ENCODE measurements around the gene GNG11.
"Not testable (repeated sequence)": the region's sequence is repeated elsewhere in the genome, so short reads cannot be mapped to it uniquely, and the experiment has no call there.

Gene GNG11

GRCh38 chr7:93913197-93913596 lies 8.3 kb upstream of the GNG11 start:
- DNase-seq, result no peak

- DNase-seq, result no peak
These were observed 6.9 kb upstream of the GNG11 start for GRCh38 chr7:93914581-93915066.

- not testable (repeated sequence) for DNase-seq
These were observed 6.2 kb upstream of the GNG11 start for GRCh38 chr7:93915206-93915842.

GRCh38 chr7:93915888-93916287 lies 5.6 kb upstream of the GNG11 start:
- DNase-seq, result not testable (repeated sequence)

- not testable (repeated sequence) for DNase-seq
These were observed 5.2 kb upstream of the GNG11 start for GRCh38 chr7:93916315-93916714.

- no peak for DNase-seq
These were observed 896 bp upstream of the GNG11 start for GRCh38 chr7:93920496-93921182.

DNA sequence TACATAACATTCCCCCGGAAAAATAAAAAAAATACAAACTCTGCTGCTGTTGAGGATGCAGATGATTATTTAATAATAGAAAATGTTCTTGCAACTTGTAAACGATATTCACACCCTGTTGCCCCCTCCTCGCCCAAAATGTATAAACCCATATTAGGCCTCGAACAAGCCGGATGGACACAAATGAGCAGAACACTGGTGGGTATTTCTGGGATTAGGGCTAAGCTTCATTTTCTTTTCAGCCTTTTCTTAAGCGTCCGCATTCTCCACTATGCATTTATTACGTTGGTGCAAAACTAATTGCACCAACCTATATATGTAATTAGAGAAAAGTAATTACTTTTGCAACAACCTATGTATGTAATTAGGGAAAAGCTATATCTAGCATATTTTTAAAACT lies 349 bp upstream of the GNG11 start:
- DNase-seq, result no peak

DNA sequence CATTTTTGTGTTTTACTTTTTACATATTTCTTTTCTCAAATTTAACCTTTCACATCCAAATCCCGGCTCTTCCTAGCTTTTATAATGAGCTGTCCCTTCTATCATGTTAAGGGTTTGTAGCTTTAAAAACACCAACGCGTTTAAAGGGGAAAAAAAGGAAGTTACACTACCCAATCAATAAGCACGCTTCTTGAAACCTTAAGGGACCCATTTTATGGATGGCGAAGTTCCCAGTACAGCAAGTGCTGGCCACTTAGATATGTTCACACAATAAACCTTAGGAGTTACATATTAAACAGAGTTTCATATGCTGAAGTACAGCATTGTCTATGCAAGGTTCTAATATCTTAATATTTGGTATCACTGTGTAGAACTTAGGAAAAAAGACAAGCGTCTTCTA lies 1.8 kb downstream of the GNG11 start:
- no peak for DNase-seq

- no peak for DNase-seq
These were observed 2.4 kb downstream of the GNG11 start for GRCh38 chr7:93923942-93924341.

DNA sequence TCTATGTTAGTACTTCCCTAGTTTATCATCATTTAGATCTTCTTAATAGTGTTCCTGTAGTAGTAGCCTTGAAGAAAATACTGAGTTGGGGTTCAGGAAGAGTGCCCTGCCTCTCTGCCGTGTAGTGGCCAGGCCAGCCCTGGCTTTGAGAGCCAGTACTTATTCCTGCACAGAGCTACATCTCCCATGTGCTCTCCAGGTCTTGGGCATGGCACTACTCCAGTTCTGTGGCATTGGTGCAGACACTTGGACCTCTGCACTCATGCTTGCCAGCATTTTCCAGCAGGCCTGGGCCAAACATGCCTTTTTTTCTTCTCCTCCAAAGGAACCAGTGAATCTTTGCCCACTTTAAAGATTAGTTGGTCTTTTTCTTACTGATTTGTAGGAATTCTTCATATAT lies 5.3 kb downstream of the GNG11 start:
- DNase-seq, result no peak

GRCh38 chr7:93927585-93927984 lies 6.0 kb downstream of the GNG11 start:
- no peak for DNase-seq

GRCh38 chr7:93931655-93932054 lies 10.1 kb downstream of the GNG11 start:
- no peak for DNase-seq

DNA sequence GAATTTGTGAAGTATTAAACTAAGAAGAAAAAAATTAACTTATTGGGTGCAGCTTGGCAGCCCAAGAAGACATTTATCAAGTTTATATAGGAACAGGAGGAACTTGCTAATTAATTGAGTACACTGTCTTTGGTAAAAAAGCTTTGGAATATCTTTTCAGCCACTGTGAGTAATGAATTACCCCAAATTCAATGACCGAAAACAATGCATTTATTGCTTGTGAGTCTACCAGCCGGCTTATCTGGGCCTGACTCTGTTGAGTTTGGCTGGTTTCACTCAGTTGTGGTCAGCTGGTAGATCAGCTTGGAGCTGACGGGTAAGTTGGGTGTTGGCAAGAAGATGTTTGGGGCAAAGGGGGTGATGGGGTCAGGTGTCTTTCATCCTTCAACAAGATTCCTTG lies 11.6 kb downstream of the GNG11 start:
- DNase-seq, result no peak

GRCh38 chr7:93935102-93935501 lies 13.6 kb downstream of the GNG11 start:
- no peak for DNase-seq

GRCh38 chr7:93937818-93938217 lies 16.3 kb downstream of the GNG11 start:
- no peak for DNase-seq

DNA sequence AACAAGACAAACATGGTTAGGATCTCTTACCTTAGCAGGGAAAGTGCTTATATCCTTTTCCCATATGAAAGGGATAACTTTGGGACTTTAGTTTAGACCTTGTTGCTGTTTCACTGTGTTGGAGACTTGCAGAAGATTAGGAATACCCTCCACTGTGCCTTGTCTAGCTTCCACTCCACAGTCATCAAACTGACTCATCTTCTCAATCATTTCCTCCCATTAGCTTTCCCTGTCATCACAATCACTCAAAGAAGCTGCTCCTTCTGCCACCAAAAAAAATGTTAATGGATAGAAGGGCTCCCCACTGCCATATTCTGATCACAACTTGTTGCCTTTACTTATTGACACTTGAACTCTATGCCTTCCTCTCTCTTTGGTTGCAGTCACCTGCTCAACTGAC lies 16.8 kb downstream of the GNG11 start:
- DNase-seq, result no peak

GRCh38 chr7:93941945-93942344 lies 20.4 kb downstream of the GNG11 start:
- DNase-seq, result no peak

DNA sequence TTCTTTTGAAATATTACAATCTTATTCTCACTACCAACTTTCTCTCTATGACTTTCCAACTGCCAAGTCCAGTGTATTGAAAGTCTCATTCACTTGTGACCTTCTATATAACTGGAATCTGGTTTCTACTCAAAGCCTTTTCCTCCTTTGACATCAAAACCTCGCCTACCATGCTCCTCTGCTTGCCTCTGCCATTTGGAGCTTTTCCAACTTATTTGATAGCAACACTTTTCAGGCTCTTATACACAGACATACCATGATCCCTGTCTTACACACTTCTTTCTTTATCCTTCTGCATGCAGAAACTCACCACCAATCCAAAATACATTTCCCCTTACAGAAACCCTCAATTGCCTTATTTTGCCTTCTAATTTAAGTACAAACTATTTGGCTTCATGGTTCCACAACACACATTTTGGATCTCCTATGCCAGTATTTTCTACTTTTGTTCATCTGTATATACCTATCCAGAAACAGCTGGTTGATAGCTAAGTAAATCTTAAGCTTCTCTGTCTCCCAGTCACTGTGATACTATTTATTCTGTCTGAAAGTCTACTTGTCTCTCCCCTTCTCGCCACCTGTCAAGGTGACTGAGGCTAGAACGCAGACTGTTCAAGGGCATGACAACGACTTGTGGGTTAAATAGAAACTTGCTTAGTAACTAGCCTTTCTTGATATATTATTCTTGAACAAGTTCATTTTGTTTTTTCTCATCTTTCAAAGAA lies 22.4 kb downstream of the GNG11 start:
- DNase-seq, result no peak

- DNase-seq, result no peak
These were observed 23.1 kb downstream of the GNG11 start for GRCh38 chr7:93944673-93945072.

DNA sequence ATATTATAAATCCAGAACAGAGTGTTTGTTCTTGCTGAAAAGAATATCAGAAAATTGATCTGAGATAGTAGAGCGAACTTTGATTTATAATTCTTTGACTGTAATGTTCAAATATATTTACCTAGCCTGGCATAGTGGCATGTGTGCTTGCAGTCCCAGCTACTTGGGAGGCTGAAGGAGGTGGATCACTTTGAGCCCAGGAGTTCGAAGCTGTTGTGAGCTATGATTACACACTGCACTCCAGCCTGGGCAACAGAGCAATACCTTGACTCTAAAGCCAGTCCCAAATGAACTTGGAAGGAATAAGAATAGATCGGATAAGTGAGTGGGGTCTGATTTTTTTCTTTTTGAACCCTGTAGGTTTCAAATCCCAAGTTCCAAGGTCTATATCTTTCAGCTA lies 23.5 kb downstream of the GNG11 start:
- DNase-seq, result no peak

DNA sequence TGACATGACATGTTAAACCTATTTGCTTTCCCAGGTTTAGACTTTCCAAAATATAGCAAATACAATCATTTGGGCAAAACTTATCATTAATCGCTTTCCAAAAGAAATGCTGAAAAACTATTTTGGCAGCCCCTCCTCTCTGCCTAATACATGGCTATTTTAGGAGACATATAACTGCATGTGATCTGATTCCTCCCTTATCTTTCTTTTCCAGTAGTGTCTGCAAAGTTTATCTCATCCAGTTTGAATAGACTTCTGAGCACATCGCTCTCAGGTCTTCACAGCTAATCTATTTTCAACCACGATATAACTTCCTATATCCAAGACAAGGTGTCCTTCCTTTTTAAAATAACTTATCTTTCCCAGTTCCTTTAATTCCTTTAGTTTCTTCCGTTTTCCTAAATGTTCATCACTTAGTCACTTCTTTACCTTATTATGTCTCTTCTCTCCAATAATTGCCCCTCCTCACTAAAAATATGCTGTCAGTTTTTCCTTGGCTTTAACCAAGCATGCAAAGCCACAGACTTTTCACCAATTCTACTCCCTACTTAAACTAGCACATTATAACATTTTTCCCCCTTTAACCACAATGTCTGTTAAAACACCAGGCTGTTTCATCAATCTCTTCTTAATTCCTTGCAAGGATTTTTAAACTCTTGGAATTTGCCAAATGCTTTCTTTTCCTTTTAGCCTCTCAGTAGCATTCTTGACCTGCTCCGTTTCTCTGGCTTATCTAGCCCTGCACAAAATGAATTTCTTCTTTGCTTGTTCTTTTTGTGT lies 24.4 kb downstream of the GNG11 start:
- DNase-seq, result no peak

DNA sequence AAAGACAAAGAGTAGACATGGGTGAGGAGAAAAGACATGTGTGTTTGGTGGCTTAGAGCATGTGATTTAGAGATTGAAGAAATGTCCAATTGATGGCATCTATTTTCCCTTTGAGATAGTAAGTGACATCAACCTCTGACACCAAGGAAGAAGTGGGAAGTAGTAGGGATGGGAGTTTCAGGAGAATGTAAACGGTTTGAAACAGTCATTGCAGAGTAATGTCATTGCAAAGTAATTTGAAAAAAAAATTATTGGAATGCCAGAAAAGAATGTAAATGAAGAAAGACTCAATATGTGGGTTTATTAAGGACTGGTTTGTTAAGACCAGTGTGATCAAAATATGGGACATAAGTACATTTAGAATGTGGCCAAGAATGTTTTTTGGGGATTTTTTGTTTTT lies 26.6 kb downstream of the GNG11 start:
- no peak for DNase-seq

DNA sequence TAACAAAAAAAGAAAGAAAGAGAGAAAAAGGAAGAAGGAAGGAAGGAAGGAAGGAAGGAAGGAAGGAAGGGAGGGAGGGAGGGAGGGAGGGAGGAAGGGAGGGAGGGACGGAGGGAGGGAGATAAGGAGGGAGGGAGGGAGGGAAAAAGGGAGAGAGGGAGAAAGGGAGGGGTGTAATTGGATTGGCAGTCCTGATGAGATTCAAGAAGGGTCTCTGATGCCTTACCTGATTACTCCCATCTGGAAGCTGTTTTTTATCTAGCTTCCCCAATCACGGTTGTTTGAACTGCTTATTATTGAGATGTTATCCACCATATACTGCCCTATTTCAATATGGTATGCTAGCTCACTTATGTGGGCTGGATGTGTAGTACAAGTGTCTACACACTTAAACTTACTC lies 27.3 kb downstream of the GNG11 start:
- DNase-seq, result no peak

Data from GF-D8 (cell line).